ENCODE results near the gene PFN1. TPM values are rescaled to one million over a fixed set of nuclear protein-coding genes. Genes with fewer than 3 reads are reported as not detected.
A peak's percentile ranks its signal among the peaks of the same experiment; 100 is the strongest.

Gene PFN1
- total and polyA plus RNA-seq, 7 donors = 149 to 1,518 (median 232) TPM

GRCh38 chr17:4901648-4902344 is 46.5 kb downstream of the PFN1 start:
- peaks cover 0 to 6% of the 10 kb centered on the region in 2 donors for H3K36me3 ChIP-seq (ENCODE audit: insufficient read depth in 1 of 2, low read depth in 1 of 2)
- H3K27ac ChIP-seq = no peak overlapping the region
- peak in 1 of 4 donors; percentile 32 for ATAC-seq
- TF ChIP-seq CTCF (IDR thresholded peaks at IDR 0.05) = no peak
- peak overlapping the region; percentile 25 for H3K4me3 ChIP-seq
- no peaks in the 10 kb centered on the region for H3K9me3 ChIP-seq
- 43 to 58% (median 45%) methylated on average over 43 to 48 of the region's 48 CpGs for WGBS, 3 donors
- peak in 1 of 2 donors; percentile 86 for DNase-seq
- H3K4me1 ChIP-seq = peaks cover 10% of the 10 kb centered on the region
- peaks cover 0 to 16% (median 0%) of the 10 kb centered on the region in 3 donors for H3K27me3 ChIP-seq (ENCODE audit: insufficient read depth in 3 of 3, low read length in 2 of 3)
- intact Hi-C loops (cut with DNase I) = loop anchor here (5.0 to 10.0 kb wide), 3 partner anchors 161 to 337 kb away; partner anchors contain the start of genes ARRB2 (in 1 of the 2) and GGT6 (in 1 of the 2)

DNA sequence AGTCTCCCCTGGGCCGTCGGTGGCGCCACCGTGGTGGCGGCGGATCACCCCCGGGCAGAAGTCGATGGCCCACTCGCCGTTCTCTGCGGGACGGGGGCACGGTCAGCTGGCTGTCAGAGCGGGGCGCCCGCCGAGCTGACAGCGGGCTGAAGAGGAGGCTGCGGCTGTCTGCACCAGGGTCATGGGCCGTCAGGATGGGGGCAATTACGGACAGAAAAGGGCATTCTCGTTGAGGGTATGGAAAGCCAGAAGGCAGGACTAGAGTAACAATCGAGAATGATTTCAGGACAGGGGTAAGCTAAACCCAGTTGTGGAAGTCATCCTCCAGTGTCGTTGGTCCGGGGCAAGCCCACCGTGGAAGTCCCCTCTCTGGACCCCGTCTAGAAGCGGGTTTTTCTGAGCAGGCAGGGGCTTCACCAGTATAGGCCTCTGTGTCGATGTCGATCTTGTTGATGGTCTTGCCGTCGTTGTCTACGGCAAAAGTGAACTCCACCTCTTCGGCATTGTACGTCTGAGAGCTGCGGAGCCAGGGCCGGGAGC is 47.2 kb downstream of the PFN1 start:
- H3K27ac ChIP-seq = no peak overlapping the region

DNA sequence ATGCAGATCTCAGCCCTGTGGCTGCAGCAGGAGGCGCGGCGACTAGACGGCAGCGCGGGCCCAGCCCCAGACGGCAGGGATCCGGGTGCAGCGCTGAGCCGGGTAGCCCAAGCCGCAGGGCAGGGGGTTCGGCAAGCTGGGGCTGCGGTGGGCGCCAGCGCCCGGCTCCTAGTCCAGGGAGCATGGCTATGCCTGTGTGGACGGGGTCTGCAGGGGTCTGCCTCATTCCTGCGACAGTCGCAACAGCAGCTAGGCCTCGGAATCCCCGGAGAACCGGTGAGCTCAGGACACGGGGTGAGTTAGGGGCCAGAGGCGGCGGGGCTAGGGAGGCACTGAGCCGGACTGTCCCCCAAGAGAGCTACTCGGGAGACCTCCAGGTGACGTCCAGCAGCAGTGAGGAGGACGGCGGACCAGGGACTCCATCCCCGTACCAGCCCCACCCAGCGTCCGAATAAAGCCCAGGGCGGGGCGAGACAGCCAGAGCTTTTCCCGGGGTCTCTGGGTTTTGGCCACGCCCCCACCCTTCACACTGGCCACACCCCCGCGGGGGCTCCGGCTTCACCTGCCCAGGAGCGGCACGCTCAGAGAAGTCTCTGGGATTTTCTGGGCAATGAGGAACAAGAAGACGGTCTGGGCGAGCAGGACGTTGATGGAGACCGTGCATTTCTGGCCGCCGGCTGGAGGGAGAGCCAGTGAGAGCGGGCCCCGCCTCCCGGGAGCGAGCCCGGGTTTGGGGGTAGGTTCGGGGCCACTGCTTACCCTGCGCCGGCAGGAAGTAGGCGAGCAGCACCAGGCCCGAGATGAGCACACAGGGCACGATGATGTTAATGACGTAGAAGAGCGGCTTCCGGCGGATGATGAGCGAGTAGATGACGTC is 47.9 kb downstream of the PFN1 start:
- Histone ChIP-seq H3K27me3 (ENCODE audit: insufficient read depth in 3 of 3, low read length in 2 of 3) (peaks cover 0 to 16% (median 0%) of the 10 kb centered on the region in 3 donors), H3K4me1 (peaks cover 10% of the 10 kb centered on the region), H3K27ac (no peak overlapping the region), H3K9me3 (no peaks in the 10 kb centered on the region), H3K36me3 (ENCODE audit: insufficient read depth in 1 of 2, low read depth in 1 of 2) (peaks cover 0 to 19% of the 10 kb centered on the region in 2 donors), H3K4me3 (peak overlapping the region; percentile 64)
- no peak for TF ChIP-seq CTCF (IDR thresholded peaks at IDR 0.05)
- intact Hi-C loops (cut with DNase I) = loop anchor here (5.0 to 10.0 kb wide), 3 partner anchors 162 to 336 kb away; partner anchors contain the start of genes ARRB2 (in 1 of the 2) and GGT6 (in 1 of the 2)
- WGBS, 3 donors = 43 to 57% (median 53%) methylated on average over 61 to 65 of the region's 65 CpGs
- peak in 1 of 2 donors; percentile 73 for DNase-seq
- ATAC-seq = no peak

More for the DNA sequence above, 47.2 kb downstream of the PFN1 start:
- Histone ChIP-seq H3K27me3 (ENCODE audit: insufficient read depth in 3 of 3, low read length in 2 of 3) (peaks cover 0 to 16% (median 0%) of the 10 kb centered on the region in 3 donors), H3K36me3 (ENCODE audit: insufficient read depth in 1 of 2, low read depth in 1 of 2) (peaks cover 0 to 12% of the 10 kb centered on the region in 2 donors), H3K9me3 (no peaks in the 10 kb centered on the region), H3K4me1 (peaks cover 10% of the 10 kb centered on the region), H3K4me3 (peak overlapping the region; percentile 64)
- 59 to 74% (median 73%) methylated on average over 34 to 37 of the region's 37 CpGs for WGBS, 3 donors
- ATAC-seq (no peak), DNase-seq (no peak)
- intact Hi-C loops (cut with DNase I) = loop anchor here (5.0 to 10.0 kb wide), 3 partner anchors 161 to 336 kb away; partner anchors contain the start of genes ARRB2 (in 1 of the 2) and GGT6 (in 1 of the 2)
- no peak for TF ChIP-seq CTCF (IDR thresholded peaks at IDR 0.05)

- intact Hi-C loops (cut with DNase I) = loop anchor here (5.0 to 10.0 kb wide), 3 partner anchors 163 to 335 kb away; partner anchors contain the start of genes ARRB2 (in 1 of the 2) and GGT6 (in 1 of the 2)
- H3K27ac ChIP-seq = no peak within 1 kb of the TSS
- peak; percentile 30 to 60 (median 47) for ATAC-seq
Measured at GRCh38 chr17:4899341-4900230, 48.7 kb downstream of the PFN1 start, which contains the start of gene C17orf107. C17orf107 (plus strand) TSS chr17:4899536; CDS start chr17:4899763, 227 bp downstream.

More at GRCh38 chr17:4899341-4900230, 48.7 kb downstream of the PFN1 start, which contains the start of gene C17orf107:
- WGBS, 3 donors = 11 to 26% (median 23%) methylated on average over 52 to 60 of the region's 60 CpGs
- peaks cover 0 to 16% (median 0%) of the 10 kb centered on the region in 3 donors for H3K27me3 ChIP-seq (ENCODE audit: insufficient read depth in 3 of 3, low read length in 2 of 3)
- peak; percentile 78 to 83 for DNase-seq
- H3K9me3 ChIP-seq = no peaks in the 10 kb centered on the region
- H3K36me3 ChIP-seq (ENCODE audit: insufficient read depth in 1 of 2, low read depth in 1 of 2) = peaks cover 0 to 28% of the 10 kb centered on the region in 2 donors
- peaks cover 10% of the 10 kb centered on the region for H3K4me1 ChIP-seq
- peak within 1 kb of the TSS; percentile 64 for H3K4me3 ChIP-seq
- TF ChIP-seq CTCF (IDR thresholded peaks at IDR 0.05) = no peak
